GM06990 (cell line): ENCODE measurements around the gene SSH2.
A peak's percentile ranks its signal among the peaks of the same experiment; 100 is the strongest.
"Not testable (repeated sequence)": the region's sequence is repeated elsewhere in the genome, so short reads cannot be mapped to it uniquely, and the experiment has no call there.

Experiments used
- DNase-seq: peaks from one replicate; pipeline ENCODE4 v3.0.0-alpha.2; 2011; ENCODE audit not compliant: insufficient read length; ENCODE audit errors: extremely low read depth
- H3K27me3 ChIP-seq: replicated peaks from 2 replicates; pipeline ENCODE4 v1.6.0; 2011; ENCODE audit warnings: low read length; ENCODE audit not compliant: control insufficient read depth, insufficient read depth
- H3K36me3 ChIP-seq: 2 replicates; pipeline ENCODE4 v1.5.1; 2011; ENCODE audit warnings: low read length; ENCODE audit not compliant: control insufficient read depth, insufficient read depth
- H3K4me3 ChIP-seq: replicated peaks from 2 replicates; pipeline ENCODE4 v1.5.1; 2011; ENCODE audit warnings: low read depth, mild to moderate bottlenecking, control low read depth, low read length
- TF ChIP-seq, protein P1 (sequence below): IDR thresholded peaks from 2 replicates; pipeline ENCODE4 v1.5.1; 2011; ENCODE audit warnings: low read length, control low read depth, mild to moderate bottlenecking, inconsistent platforms; ENCODE audit not compliant: insufficient read depth, poor library complexity, severe bottlenecking

Gene SSH2

DNA sequence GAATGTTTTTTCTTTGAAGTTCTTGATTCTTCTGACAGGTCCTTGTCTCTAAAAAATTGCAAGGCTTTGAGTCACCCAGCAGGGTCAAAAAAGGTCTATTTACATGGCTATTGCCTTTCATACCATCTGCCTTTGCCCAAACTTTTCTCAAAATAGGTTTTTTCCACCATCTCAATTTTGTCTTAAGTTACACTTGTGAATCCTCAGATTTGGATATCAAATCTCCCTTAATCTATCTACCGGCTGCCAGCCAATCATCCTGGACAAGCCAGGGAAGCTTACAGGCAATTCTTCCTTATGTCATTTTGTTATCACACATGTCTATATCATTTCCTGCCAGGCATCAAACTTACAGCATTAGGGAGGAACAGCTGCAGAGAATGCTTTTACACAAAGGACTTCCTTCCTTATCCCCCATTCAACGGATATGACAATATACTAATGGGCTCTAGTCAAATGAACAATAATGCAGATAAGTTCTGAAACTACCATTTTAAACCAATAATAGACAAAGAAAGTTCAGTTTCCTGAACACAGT is 203.2 kb downstream of the SSH2 start:
- H3K4me3 ChIP-seq, result no peak overlapping the region
- peak; percentile 53 for DNase-seq
- TF ChIP-seq, protein P1, sequence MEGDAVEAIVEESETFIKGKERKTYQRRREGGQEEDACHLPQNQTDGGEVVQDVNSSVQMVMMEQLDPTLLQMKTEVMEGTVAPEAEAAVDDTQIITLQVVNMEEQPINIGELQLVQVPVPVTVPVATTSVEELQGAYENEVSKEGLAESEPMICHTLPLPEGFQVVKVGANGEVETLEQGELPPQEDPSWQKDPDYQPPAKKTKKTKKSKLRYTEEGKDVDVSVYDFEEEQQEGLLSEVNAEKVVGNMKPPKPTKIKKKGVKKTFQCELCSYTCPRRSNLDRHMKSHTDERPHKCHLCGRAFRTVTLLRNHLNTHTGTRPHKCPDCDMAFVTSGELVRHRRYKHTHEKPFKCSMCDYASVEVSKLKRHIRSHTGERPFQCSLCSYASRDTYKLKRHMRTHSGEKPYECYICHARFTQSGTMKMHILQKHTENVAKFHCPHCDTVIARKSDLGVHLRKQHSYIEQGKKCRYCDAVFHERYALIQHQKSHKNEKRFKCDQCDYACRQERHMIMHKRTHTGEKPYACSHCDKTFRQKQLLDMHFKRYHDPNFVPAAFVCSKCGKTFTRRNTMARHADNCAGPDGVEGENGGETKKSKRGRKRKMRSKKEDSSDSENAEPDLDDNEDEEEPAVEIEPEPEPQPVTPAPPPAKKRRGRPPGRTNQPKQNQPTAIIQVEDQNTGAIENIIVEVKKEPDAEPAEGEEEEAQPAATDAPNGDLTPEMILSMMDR, result no peak

DNA sequence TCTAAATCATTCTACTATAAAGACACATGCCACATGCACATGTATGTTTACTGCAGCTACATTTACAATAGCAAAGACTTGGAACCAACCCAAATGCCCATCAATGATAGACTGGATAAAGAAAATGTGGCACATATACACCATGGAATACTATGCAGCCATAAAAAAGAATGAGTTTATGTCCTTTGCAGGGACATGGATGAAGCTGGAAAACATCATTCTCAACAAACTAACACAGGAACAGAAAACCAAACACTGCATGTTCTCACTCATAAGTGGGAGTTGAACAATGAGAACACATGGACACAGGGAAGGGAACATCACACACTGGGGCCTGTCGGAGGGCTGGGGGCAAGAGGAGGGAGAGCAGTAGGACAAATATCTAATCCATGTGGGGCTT is 204.6 kb downstream of the SSH2 start:
- not testable (repeated sequence) for H3K36me3 ChIP-seq, H3K27me3 ChIP-seq, H3K4me3 ChIP-seq, DNase-seq

More for the DNA sequence above, 203.2 kb downstream of the SSH2 start:
- H3K27me3 ChIP-seq, result no peaks in the 10 kb centered on the region
- H3K36me3 ChIP-seq, result no peaks in the 10 kb centered on the region

DNA sequence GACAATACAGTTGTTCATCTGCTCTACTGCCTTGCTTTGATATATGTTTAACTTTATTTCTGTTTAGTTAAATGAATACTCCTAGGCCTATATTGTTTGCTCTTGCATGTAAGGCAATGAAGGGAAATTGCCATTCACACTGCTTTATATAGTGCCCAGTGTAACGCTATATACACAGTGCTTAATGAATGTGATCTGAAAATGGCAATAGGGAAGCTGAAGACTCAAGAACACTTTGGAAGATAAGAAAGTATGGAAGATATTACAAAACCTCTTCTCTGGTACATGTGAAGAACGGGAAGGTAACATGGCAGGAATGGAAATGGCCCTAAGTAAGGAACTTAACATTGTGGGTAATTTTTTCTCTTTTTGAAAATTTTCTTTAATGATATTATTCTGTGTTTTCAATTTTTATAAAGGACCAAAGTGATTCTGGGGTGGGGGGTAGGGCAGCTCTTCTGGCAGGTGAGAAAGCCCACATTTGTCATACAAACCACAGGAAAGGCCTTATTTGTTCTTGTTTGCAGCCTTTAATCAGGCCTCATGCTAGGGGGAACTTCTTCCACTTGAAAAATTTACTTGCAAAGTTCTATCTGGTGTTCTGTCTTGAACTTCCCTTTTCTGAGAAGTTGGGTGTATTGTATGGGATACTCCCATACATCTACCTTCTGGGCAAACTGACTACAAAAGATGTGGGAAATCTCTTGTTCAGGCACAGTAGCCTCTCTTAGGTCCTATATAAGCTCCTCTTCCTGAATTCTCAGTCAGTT is 206.6 kb downstream of the SSH2 start:
- no peaks in the 10 kb centered on the region for H3K36me3 ChIP-seq
- no peak overlapping the region for H3K4me3 ChIP-seq
- H3K27me3 ChIP-seq, result no peaks in the 10 kb centered on the region
- TF ChIP-seq, protein P1, result no peak
- DNase-seq, result peak; percentile 54

DNA sequence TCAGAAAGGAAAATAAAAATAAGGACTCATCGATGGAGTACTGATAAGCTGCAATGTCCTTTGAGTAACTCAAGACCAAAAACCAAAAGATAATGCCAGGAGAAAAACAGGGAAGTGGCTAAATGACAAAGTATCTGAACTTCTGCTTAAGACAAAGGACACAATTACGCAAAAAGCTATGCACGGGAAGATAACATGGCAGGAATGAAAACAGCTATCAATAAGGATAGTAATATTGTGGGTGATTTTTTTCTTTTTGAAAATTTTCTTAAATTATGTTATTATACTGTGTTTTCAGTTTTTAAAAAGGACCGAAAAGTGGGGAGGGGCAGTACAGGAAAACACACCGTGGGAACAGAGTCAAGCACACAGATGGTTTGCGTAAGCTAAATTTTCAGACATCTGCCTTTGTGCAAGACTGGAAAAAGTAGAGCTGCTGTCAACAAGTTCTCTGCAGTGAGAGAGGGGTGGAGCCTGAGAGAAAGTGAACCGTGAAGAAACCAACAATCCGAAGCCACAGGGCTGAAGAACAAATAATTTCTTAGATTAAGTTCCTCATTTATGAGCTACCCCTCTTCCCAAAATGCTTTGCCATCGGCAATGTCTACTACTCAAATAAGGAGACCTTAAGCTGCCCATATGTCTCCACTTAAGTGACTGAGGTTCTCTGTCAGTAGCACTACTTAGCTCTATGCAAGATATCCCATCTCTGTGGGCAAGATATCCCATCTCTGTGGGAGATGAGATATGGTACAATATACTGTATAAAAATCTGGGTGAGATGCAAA is 207.4 kb downstream of the SSH2 start:
- Histone ChIP-seq H3K4me3 (peak overlapping the region; percentile 50), H3K27me3 (no peaks in the 10 kb centered on the region), H3K36me3 (no peaks in the 10 kb centered on the region; the same call in 1 of the 2 replicates)
- DNase-seq, result peak; percentile 72
- TF ChIP-seq, protein P1, result no peak

DNA sequence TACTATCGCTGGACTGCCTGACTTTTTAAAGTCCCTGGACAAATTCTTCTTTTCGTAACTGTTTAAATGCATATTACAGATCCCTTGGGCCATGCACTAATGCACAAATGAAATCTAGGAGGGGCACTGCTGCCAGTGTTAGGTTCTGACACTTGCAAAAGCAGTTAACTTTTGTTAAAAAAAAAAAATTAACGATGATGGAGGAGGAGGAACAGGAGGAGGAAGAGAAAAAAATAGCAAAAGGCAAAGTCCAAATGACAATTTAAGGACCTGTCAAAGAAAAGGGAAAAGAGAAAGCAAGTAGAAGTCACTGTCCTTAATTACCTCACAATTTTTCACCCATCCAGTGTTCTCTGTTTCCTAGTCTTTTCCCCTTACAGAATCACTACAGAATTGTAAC is 209.5 kb downstream of the SSH2 start:
- DNase-seq, result no peak
- H3K36me3 ChIP-seq, result no peaks in the 10 kb centered on the region; the same call in 1 of the 2 replicates
- H3K4me3 ChIP-seq, result no peak overlapping the region
- TF ChIP-seq, protein P1, result no peak
- H3K27me3 ChIP-seq, result no peaks in the 10 kb centered on the region

DNA sequence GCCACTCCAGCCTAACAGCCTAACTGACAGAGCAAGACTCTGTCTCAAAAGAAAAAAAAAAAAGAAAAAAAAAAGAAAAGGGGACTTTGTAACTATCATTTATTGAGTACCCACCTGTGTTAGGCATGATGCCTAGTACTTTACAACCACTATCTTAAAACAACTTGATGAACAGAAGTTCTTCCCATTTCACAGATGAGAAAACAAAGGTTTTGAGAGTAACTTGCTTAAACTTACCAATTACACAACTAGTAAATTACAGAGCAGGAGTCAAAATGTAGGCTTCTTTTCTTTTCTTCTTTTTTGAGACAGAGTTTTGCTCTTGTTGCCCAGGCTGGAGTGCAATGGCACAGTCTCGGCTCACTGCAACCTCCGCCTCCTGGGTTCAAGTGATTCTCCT is 210.6 kb downstream of the SSH2 start:
- TF ChIP-seq, protein P1, result no peak
- Histone ChIP-seq H3K36me3 (no peaks in the 10 kb centered on the region; the same call in 1 of the 2 replicates), H3K4me3 (no peak overlapping the region), H3K27me3 (no peaks in the 10 kb centered on the region)
- no peak for DNase-seq
